Sigmoid colon (tissue), 4 donors: ENCODE measurements around the gene TPST1.

Experiments used
- POLR2AphosphoS5 ChIP-seq, 4 donors: sonication (generic); formaldehyde crosslinking; IDR thresholded peaks; one replicate each; pipeline ENCODE4 v1.6.1; 2017; ENCODE audit warnings: antibody characterized with exemption in 4 of 4
- TF ChIP-seq, protein P1 (sequence below), 4 experiments: fragments of 450-650 bp in 3 of 4; fragments of 200-600 bp in 1 of 4; IDR thresholded peaks; one replicate each; pipeline ENCODE4 v1.5.1; 2016 to 2019; ENCODE audit warnings: antibody characterized with exemption in 4 of 4, mild to moderate bottlenecking in 3 of 4, moderate library complexity in 2 of 4

DNA sequence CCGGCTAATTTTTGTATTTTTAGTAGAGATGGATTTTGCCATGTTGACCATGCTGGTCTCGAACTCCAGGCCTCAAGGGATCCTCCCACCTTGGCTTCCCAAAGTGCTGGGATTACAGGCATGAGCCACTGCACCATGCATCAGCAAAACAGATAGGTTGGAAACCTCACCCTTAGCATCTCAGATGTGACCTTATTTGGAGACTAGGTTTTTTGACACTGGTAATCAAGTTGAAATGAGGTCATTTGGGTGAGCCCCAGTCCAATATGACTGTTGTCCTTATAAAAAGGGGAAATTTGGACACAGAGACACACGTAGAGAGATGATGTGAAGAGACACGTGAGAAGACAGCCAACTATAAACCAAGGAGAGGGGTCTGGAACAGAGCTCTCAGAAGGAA is 42.5 kb upstream of the TPST1 start:
- TF ChIP-seq POLR2AphosphoS5 (IDR thresholded peaks at IDR 0.05), result no peak
- TF ChIP-seq, protein P1, sequence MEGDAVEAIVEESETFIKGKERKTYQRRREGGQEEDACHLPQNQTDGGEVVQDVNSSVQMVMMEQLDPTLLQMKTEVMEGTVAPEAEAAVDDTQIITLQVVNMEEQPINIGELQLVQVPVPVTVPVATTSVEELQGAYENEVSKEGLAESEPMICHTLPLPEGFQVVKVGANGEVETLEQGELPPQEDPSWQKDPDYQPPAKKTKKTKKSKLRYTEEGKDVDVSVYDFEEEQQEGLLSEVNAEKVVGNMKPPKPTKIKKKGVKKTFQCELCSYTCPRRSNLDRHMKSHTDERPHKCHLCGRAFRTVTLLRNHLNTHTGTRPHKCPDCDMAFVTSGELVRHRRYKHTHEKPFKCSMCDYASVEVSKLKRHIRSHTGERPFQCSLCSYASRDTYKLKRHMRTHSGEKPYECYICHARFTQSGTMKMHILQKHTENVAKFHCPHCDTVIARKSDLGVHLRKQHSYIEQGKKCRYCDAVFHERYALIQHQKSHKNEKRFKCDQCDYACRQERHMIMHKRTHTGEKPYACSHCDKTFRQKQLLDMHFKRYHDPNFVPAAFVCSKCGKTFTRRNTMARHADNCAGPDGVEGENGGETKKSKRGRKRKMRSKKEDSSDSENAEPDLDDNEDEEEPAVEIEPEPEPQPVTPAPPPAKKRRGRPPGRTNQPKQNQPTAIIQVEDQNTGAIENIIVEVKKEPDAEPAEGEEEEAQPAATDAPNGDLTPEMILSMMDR (IDR thresholded peaks at IDR 0.05), result no peak
